HEK293T (cell line): ENCODE results near the gene GNE.

ENCODE experiments used
- ARNT ChIP-seq: fragments of 450-650 bp; IDR thresholded peaks from 2 replicates; pipeline ENCODE4 v1.6.1; 2017; ENCODE audit warnings: mild to moderate bottlenecking
- BHLHE40 ChIP-seq: fragments of 450-650 bp; IDR thresholded peaks from 2 replicates; pipeline ENCODE4 v1.6.1; 2016; ENCODE audit warnings: mild to moderate bottlenecking, moderate library complexity, borderline replicate concordance
- ELF4 ChIP-seq: fragments of 450-650 bp; IDR thresholded peaks from 2 replicates; pipeline ENCODE4 v1.6.1; 2017; ENCODE audit warnings: antibody characterized with exemption
- FOXA1 ChIP-seq: fragments of 450-650 bp; IDR thresholded peaks from 2 replicates; pipeline ENCODE4 v1.6.1; 2016; ENCODE audit warnings: mild to moderate bottlenecking
- FOXK2 ChIP-seq: fragments of 450-650 bp; IDR thresholded peaks from 2 replicates; pipeline ENCODE4 v1.6.1; 2016; ENCODE audit warnings: mild to moderate bottlenecking
- FOXM1 ChIP-seq: fragments of 450-650 bp; IDR thresholded peaks from 2 replicates; pipeline ENCODE4 v1.6.1; 2017; ENCODE audit warnings: mild to moderate bottlenecking, borderline replicate concordance
- L3MBTL2 ChIP-seq: fragments of 450-650 bp; conservative IDR thresholded peaks from 2 replicates; pipeline ENCODE4 v1.6.1; 2016; ENCODE audit warnings: mild to moderate bottlenecking
- LEF1 ChIP-seq: fragments of 450-650 bp; IDR thresholded peaks from 2 replicates; pipeline ENCODE4 v1.6.1; 2017; ENCODE audit warnings: mild to moderate bottlenecking, borderline replicate concordance
- NFRKB ChIP-seq: fragments of 450-650 bp; IDR thresholded peaks from 2 replicates; pipeline ENCODE4 v1.6.1; 2016; ENCODE audit warnings: mild to moderate bottlenecking, moderate library complexity
- SP1 ChIP-seq: fragments of 450-650 bp; IDR thresholded peaks from 2 replicates; pipeline ENCODE4 v1.6.1; 2017
- SUZ12 ChIP-seq: fragments of 450-650 bp; IDR thresholded peaks from 2 replicates; pipeline ENCODE4 v1.6.1; 2016; ENCODE audit warnings: mild to moderate bottlenecking
- TF ChIP-seq, protein P1 (sequence below): fragments of 450-650 bp; IDR thresholded peaks from 2 replicates; pipeline ENCODE4 v1.6.1; 2016

DNA sequence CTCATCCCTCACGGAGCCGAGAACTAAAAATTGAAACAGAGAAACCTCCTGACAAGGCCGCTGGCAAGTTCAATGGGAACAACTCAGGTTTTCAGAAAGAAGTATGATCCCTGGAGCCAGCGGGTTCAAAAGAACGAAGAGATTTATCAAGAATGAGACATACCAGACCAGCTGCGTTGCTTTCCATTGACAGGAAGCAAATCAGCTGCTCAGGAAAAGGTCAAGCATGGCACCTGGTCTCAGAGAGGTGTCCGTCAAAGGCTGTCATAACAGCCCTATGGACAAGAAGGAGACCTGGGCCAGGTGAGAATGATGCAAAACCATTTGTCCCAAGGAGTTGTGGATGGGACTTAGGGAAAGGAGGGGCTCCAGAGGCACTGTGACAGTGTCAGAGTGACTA is 34.9 kb upstream of the GNE start:
- no peak for TF ChIP-seq FOXK2
- TF ChIP-seq FOXM1: no peak
- no peak for TF ChIP-seq ARNT
- TF ChIP-seq SUZ12: no peak
- no peak for TF ChIP-seq L3MBTL2
- TF ChIP-seq FOXA1: no peak
- TF ChIP-seq NFRKB: no peak
- TF ChIP-seq, protein P1, sequence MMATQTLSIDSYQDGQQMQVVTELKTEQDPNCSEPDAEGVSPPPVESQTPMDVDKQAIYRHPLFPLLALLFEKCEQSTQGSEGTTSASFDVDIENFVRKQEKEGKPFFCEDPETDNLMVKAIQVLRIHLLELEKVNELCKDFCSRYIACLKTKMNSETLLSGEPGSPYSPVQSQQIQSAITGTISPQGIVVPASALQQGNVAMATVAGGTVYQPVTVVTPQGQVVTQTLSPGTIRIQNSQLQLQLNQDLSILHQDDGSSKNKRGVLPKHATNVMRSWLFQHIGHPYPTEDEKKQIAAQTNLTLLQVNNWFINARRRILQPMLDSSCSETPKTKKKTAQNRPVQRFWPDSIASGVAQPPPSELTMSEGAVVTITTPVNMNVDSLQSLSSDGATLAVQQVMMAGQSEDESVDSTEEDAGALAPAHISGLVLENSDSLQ: no peak
- no peak for TF ChIP-seq ELF4
- no peak for TF ChIP-seq SP1
- TF ChIP-seq LEF1: no peak
- no peak for TF ChIP-seq BHLHE40
